Lung microvascular endothelial cell (primary cell): Measurements from ENCODE around the gene NPIPB6. TPM values are rescaled to one million over a fixed set of nuclear protein-coding genes. Genes with fewer than 3 reads are reported as not detected.

Source experiments
- DNase-seq, 2 donors: peaks; one replicate each; pipeline versions ENCODE4 v3.0.0 to v3.0.0-alpha.2; 2010; ENCODE audit warnings: low read depth in 2 of 2
- total RNA-seq: library from RNA; depleted of rRNA; stranded (reverse); fragments of >200 nt; gene quantifications from 2 replicates; pipeline ENCODE4 v1.2.1, GENCODE V29; 2014

NPIPB6 gene
- total RNA-seq, 1 donor from 2014 or later = not detected

DNA sequence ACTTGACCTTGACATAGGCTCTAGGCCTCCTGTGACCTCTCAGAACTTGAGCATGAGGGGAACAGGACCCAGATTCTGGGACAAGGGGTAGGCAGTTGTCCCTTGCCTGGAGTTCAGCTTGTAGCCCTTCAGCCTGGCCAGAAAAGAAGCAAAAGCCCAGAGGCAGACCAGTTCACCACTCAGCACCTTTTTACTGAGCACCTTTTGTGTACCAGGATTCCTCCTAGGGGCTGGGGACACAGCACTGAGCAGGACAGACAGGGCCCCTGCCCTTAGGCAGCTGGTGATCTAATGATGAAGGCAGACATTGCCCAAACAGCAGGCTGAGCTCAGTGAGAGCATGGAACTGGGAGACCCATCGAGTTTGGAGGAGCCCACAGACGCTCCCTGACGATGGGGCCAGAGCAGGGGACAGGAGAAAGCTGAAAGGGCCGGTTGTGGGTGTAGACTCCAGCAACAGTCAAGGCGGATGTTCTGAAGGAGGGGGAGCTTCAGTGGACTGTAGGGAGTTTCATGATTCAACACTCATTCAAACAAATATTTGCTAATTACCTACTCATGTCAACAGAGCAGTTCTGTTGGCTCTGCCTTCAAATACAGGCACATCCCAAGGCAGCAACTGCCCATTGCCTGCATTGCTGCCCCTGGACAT, 38.9 kb downstream of the NPIPB6 start:
- no peak for DNase-seq

GRCh38 chr16:28321700-28322411, 41.5 kb downstream of the NPIPB6 start:
- DNase-seq = peak; percentile 23 to 44

DNA sequence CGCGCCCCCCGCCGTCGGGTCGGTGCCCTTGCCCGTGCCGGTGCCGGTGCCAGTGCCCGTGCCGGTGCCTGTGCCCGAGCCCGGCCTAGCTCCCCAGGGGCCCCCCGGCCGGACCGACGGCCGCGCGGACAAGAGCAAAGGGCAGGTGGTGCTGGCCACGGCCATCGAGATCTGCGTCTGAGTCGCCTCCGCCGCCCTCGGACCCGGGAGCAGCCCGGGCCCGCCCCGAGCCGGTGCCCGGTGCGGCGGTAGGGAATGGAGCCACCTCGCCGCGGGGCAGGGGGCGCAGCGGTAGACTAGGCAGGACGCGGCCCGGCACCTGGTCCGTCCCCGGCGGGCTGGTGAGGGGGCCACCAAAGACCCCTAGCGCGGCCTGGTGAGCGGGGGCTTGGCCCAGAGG, 42.6 kb downstream of the NPIPB6 start:
- no peak for DNase-seq

DNA sequence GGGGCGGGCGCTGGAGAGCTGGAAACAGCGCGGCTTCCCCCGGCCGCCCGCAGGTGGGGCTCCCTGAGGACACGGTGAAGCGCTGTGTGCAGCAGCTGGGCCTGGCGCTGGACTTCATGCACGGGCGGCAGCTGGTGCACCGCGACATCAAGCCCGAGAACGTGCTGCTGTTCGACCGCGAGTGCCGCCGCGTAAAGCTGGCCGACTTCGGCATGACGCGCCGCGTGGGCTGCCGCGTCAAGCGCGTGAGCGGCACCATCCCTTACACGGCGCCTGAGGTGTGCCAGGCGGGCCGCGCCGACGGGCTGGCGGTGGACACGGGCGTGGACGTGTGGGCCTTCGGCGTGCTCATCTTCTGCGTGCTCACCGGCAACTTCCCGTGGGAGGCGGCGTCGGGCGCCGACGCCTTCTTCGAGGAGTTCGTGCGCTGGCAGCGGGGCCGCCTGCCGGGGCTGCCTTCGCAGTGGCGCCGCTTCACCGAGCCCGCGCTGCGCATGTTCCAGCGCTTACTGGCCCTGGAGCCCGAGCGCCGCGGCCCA, 43.2 kb downstream of the NPIPB6 start:
- no peak for DNase-seq

- DNase-seq = no peak
Observed at GRCh38 chr16:28319476-28320022, 43.8 kb downstream of the NPIPB6 start.

DNA sequence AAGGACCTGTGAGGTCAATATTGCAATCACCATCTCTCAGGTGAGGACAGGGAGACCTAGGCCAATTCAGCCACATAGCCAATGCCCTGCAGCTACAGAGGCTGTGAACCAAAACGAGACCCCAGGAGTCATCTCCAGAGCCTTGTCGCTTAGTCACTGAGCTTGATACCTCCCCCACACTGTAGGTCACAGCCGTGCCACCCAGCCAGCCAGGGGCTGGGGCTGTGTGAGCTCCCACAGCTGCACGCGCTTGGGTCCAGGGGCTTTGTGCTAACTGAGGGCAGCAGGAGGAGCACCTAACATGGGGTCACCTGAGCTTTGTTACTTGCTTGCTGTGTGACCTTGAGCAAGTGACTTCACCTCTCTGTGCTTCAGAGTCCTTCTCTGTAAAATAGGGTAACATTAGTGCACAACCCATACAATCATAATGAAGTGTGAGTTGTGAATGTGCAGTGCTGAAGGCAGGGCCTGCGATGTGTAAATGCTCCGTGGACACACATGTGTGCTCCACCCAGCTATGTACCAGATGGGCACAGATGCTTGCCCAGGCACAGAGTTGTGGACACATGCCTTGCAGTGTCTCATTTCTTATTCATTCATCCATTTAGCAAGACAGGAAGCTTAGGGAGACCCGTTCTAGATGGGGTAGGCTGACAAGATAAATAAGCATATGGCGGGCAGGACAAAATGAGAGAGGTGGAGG, 45.1 kb downstream of the NPIPB6 start:
- DNase-seq = no peak

DNA sequence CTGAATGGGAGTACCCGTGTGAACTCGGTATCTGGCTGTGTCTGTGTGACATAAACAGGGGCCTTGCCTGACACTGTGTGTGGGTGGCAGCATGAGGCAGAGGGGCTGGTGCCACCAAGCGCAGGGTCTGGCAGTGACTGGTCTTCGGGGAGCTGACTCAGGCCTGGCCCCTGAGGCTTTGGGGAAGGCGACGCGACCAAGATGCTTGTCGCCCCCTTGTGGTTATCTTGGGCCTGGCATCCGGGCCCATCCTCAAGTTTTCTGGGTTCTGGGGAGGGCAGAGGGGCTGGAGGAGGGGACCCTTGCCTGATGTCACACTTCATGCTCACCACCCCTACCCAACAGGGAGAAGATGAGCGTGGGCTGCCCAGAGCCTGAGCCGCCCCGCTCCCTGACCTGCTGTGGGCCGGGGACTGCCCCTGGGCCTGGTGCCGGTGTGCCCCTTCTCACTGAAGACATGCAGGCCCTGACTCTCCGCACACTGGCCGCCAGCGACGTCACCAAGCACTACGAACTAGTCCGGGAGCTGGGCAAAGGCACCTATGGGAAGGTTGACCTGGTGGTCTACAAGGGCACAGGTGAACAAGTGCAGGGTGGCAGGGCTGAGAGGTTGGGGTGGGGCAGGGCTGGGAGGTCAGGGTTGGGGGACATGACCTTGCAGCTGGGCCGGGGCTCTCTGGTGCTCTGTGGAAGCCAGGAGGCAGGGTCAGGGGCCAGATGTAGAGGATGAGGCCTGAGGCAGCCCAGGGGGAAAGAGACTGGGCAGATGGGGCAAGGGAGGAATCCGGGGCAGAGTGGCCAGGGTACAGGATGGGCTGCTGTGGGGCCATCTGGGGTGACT, 46.0 kb downstream of the NPIPB6 start:
- peak; percentile 47 to 48 for DNase-seq

GRCh38 chr16:28316054-28316453, 47.3 kb downstream of the NPIPB6 start:
- DNase-seq = no peak

- DNase-seq = no peak
Observed at GRCh38 chr16:28313587-28313986, 49.7 kb downstream of the NPIPB6 start.

DNA sequence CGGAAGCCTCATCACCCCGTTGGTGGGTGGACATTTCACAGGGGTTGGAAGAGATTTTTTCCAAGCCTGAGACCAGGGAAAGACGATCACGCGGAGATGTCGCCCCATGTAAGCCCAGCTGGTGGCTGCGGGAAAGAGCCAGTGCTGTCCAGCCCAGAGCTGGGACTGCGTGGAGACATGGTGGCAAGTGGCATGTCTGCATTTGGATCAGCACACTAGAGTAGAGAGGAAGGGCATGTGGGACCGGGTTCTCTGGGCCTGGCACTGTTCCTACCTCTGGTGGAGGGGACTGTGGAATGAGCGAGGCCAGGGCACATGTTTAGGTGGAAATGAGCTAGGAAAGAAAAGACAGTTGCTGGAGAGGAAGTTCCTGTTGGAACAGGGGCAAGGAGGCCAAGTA, 51.0 kb downstream of the NPIPB6 start:
- DNase-seq = no peak

DNA sequence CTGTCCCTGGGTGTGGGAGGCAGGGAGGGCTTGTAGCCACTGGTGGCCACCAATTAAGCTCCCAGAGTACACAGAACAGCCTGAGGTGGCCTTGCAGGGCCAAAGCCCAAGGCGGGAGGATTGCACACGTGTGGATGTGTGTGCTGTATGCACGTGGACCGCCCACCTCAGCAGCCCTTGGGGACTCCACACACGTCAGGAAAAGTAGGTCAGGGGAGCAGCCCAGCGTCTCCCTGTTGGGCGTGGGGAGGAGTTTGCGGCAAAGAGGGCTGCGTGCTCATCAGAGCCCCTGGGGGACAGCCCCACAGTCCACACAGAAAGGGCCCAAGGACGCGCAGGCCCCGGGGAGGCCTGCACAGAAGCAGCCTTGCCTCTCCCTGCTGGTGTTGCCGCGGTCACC, 51.4 kb downstream of the NPIPB6 start:
- DNase-seq = no peak

DNA sequence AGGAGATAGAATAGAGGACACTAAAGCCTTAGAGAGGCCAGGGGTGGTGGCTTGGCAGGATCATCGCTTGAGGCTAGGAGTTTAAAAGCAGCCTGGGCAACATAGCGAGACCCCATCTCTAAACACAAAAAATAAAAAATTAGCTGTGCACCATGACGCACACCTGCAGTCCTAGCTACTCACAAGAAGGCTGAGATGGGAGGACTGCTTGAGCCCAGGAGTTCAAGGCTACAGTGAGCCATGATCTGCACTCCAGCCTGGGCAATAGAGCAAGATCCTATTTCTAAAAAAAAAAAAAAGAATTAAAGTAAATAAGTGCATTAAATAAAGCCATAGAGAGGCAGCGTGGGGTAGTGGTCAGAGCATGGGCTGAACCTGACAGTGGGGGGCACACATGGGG, 51.9 kb downstream of the NPIPB6 start:
- DNase-seq = no peak

- no peak for DNase-seq
Observed at GRCh38 chr16:28310796-28311195, 52.5 kb downstream of the NPIPB6 start.

DNA sequence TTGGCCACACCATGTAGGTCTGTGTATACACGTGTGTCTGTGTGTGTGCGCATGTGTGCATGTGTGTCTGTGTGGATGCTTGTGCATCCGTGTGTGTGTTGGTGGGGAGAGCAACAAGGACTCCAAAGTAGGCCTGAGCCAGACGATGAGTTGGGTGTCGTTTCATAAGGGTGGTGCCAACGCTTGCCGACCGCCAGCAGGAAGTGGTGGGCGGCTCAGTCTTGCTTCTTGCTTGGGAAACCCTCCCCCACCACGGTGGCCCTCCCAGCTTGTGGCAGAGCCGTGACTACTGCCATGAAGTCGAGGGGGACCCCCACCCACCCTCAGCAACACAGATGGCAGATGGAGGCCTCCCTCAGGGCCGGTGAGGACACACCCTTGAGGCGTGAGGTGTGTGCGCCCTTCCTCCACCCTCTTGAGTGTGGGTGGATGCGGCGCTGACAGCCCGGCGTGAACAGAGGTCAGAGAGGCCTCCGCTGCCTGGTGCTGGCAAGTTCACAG, 53.4 kb downstream of the NPIPB6 start:
- DNase-seq = no peak

- no peak for DNase-seq
Observed at GRCh38 chr16:28308794-28309584, 54.3 kb downstream of the NPIPB6 start.

GRCh38 chr16:28307936-28308335, 55.4 kb downstream of the NPIPB6 start:
- no peak for DNase-seq

- peak; percentile 47 to 50 for DNase-seq
Observed at GRCh38 chr16:28304214-28304613, 59.1 kb downstream of the NPIPB6 start.

- no peak for DNase-seq
Observed at GRCh38 chr16:28303132-28303531, 60.2 kb downstream of the NPIPB6 start.

GRCh38 chr16:28301620-28302019, 61.7 kb downstream of the NPIPB6 start:
- no peak for DNase-seq

- DNase-seq = no peak
Observed at GRCh38 chr16:28301154-28301553, 62.2 kb downstream of the NPIPB6 start.
